ENCODE measurements around the gene LUC7L. TPM values are rescaled to one million over a fixed set of nuclear protein-coding genes. Genes with fewer than 3 reads are reported as not detected.
"Not testable (repeated sequence)": the region's sequence is repeated elsewhere in the genome, so short reads cannot be mapped to it uniquely, and the experiment has no call there.

LUC7L gene
- total RNA-seq, 6 donors from 2014 or later: 57.9 to 394 (median 108) TPM

- TF ChIP-seq POLR2A (IDR thresholded peaks at IDR 0.05): no peak
- no peak for TF ChIP-seq EP300 (IDR thresholded peaks at IDR 0.05)
- TF ChIP-seq CTCF (IDR thresholded peaks at IDR 0.05): no peak
- Histone ChIP-seq H3K27ac (no peak overlapping the region), H3K27me3 (no peaks in the 10 kb centered on the region), H3K4me3 (no peak overlapping the region), H3K36me3 (peaks cover 5 to 61% (median 54%) of the 10 kb centered on the region in 4 donors), H3K4me1 (no peaks in the 10 kb centered on the region), H3K9me3 (no peaks in the 10 kb centered on the region)
- 91 to 92% methylated on average over 10 to 28 of the region's 28 CpGs for WGBS, 2 donors
- no peak for ATAC-seq (ENCODE audit: low FRiP score in 2 of 2)
- DNase-seq: no peak
Observed at GRCh38 chr16:261031-261691, 31.9 kb upstream of the LUC7L start.

GRCh38 chr16:260326-260725 lies 31.1 kb upstream of the LUC7L start:
- no peaks in the 10 kb centered on the region for H3K4me1 ChIP-seq
- no peaks in the 10 kb centered on the region for H3K27me3 ChIP-seq
- no peak for DNase-seq
- WGBS, 2 donors: 94 to 95% methylated on average over 15 to 19 of the region's 19 CpGs
- H3K9me3 ChIP-seq: no peaks in the 10 kb centered on the region
- H3K36me3 ChIP-seq: peaks cover 5 to 70% (median 59%) of the 10 kb centered on the region in 4 donors
- no peak overlapping the region for H3K4me3 ChIP-seq
- no peak for TF ChIP-seq POLR2AphosphoS5 (IDR thresholded peaks at IDR 0.05)
- TF ChIP-seq EP300 (IDR thresholded peaks at IDR 0.05): no peak
- no peak for TF ChIP-seq POLR2A (IDR thresholded peaks at IDR 0.05)
- TF ChIP-seq CTCF (IDR thresholded peaks at IDR 0.05): no peak
- ATAC-seq (ENCODE audit: low FRiP score in 2 of 2): no peak
- no peak overlapping the region for H3K27ac ChIP-seq

- ATAC-seq (ENCODE audit: low FRiP score in 2 of 2): no peak
- TF ChIP-seq POLR2A (IDR thresholded peaks at IDR 0.05): no peak
- no peak for TF ChIP-seq EP300 (IDR thresholded peaks at IDR 0.05)
- no peak for TF ChIP-seq POLR2AphosphoS5 (IDR thresholded peaks at IDR 0.05)
- no peak for TF ChIP-seq CTCF (IDR thresholded peaks at IDR 0.05)
- peak in 1 of 2 donors; percentile 64 for DNase-seq
- H3K9me3 ChIP-seq: no peaks in the 10 kb centered on the region
- peaks cover 5 to 70% (median 62%) of the 10 kb centered on the region in 4 donors for H3K36me3 ChIP-seq
- no peaks in the 10 kb centered on the region for H3K4me1 ChIP-seq
- H3K4me3 ChIP-seq: no peak overlapping the region
- no peaks in the 10 kb centered on the region for H3K27me3 ChIP-seq
- H3K27ac ChIP-seq: no peak overlapping the region
- WGBS, 2 donors: 74 to 93% methylated on average over 4 to 13 of the region's 13 CpGs
Observed at GRCh38 chr16:259814-260253, 30.6 kb upstream of the LUC7L start.

- Histone ChIP-seq H3K27ac (no peak overlapping the region), H3K9me3 (no peaks in the 10 kb centered on the region), H3K36me3 (peaks cover 5 to 70% (median 58%) of the 10 kb centered on the region in 4 donors), H3K27me3 (no peaks in the 10 kb centered on the region), H3K4me1 (no peaks in the 10 kb centered on the region), H3K4me3 (no peak overlapping the region)
- 81 to 85% methylated on average over 10 of the region's 10 CpGs for WGBS, 2 donors
- TF ChIP-seq CTCF (IDR thresholded peaks at IDR 0.05) (no peak), POLR2A (IDR thresholded peaks at IDR 0.05) (no peak), EP300 (IDR thresholded peaks at IDR 0.05) (no peak), POLR2AphosphoS5 (IDR thresholded peaks at IDR 0.05) (no peak)
- DNase-seq (no peak), ATAC-seq (ENCODE audit: low FRiP score in 2 of 2) (no peak)
Observed at GRCh38 chr16:259226-259625, 30.0 kb upstream of the LUC7L start.

- H3K27me3 ChIP-seq; H3K4me1 ChIP-seq; DNase-seq; H3K27ac ChIP-seq; H3K9me3 ChIP-seq; ATAC-seq (ENCODE audit: low FRiP score in 2 of 2); H3K4me3 ChIP-seq: not testable (repeated sequence)
- peaks cover 5 to 65% (median 47%) of the 10 kb centered on the region in 4 donors for H3K36me3 ChIP-seq
- 83 to 93% methylated on average over 8 to 12 of the region's 13 CpGs for WGBS, 2 donors
Observed at GRCh38 chr16:258091-258490, 28.8 kb upstream of the LUC7L start.

All from upper lobe of left lung (tissue), 6 donors.